Activated T-helper 1 cell treated with anti-CD3 and anti-CD28 coated beads, Interleukin-12 subunit alpha, Interleukin-12 subunit beta, Interleukin-2, Interleukin-4 antibody, amounts not matched to agents 30 ng/mL and 10 ng/mL and 1 ng/mL, durations not matched to agents 14 hours and 24 hours and 36 hours (primary cell): ENCODE results near the gene ACTL6A. TPM values are rescaled to one million over a fixed set of nuclear protein-coding genes. Genes with fewer than 3 reads are reported as not detected.

ENCODE experiments used
- DNase-seq: peaks from one replicate; pipeline ENCODE4 v3.0.0; 2021; ENCODE audit warnings: low spot score
- H3K27ac Mint-ChIP-seq: one replicate; pipeline ENCODE4 v1.8.0; 2021; ENCODE audit warnings: mild to moderate bottlenecking, mixed read lengths
- H3K27me3 Mint-ChIP-seq: one replicate; pipeline ENCODE4 v1.8.0; 2022; ENCODE audit warnings: mild to moderate bottlenecking, moderate library complexity, mixed read lengths; ENCODE audit not compliant: insufficient read depth
- H3K36me3 Mint-ChIP-seq: one replicate; pipeline ENCODE4 v1.8.0; 2021; ENCODE audit warnings: low read depth, mixed read lengths
- H3K4me1 Mint-ChIP-seq: one replicate; pipeline ENCODE4 v1.8.0; 2021; ENCODE audit warnings: low read depth, mixed read lengths
- H3K4me3 Mint-ChIP-seq: one replicate; pipeline ENCODE4 v1.8.0; 2021; ENCODE audit warnings: mild to moderate bottlenecking, moderate library complexity, mixed read lengths
- H3K9me3 Mint-ChIP-seq: one replicate; pipeline ENCODE4 v1.8.0; 2021; ENCODE audit warnings: mixed read lengths
- intact Hi-C: fragments of 100-400 bp; cut with micrococcal nuclease; formaldehyde crosslinking; loops from one replicate; pipeline ENCODE4 v1.15.1; 2024
- total RNA-seq: library from RNA; stranded (reverse); gene quantifications from 2 replicates; pipeline ENCODE4 v1.2.3, GENCODE V29; 2022

ACTL6A gene
- total RNA-seq, 1 donor from 2014 or later: 117 TPM

GRCh38 chr3:179603831-179604230, 41.1 kb downstream of the ACTL6A start:
- Mint-ChIP-seq H3K27me3 (no peaks in the 10 kb centered on the region), H3K4me1 (peaks cover 29% of the 10 kb centered on the region)
- intact Hi-C loops: loop anchor here (1.0 to 2.0 kb wide), 8 partner anchors 17 to 1308 kb away; partner anchors contain the start of genes FXR1, MFN1, PIK3CA and TTC14

GRCh38 chr3:179604321-179605078, 41.8 kb downstream of the ACTL6A start, which contains the start of the genes MRPL47 and NDUFB5:
Gene MRPL47, minus strand, starts transcription at chr3:179604638. Its CDS starts 14 bp downstream, at chr3:179604624.
Gene NDUFB5, plus strand, starts transcription at chr3:179604794. Its CDS starts 22 bp downstream, at chr3:179604816.
- H3K36me3 Mint-ChIP-seq: peaks cover 21% of the 10 kb centered on the region
- H3K9me3 Mint-ChIP-seq: no peaks in the 10 kb centered on the region
- peaks cover 36% of the 10 kb centered on the region for H3K4me1 Mint-ChIP-seq
- H3K27ac Mint-ChIP-seq: peak within 1 kb of the TSS; percentile 99
- H3K4me3 Mint-ChIP-seq: peak within 1 kb of the TSS; percentile 97
- H3K27me3 Mint-ChIP-seq: no peaks in the 10 kb centered on the region
- intact Hi-C loops: loop anchor here (1.0 to 2.0 kb wide), 7 partner anchors 41 to 1308 kb away; partner anchors contain the start of genes FXR1, MFN1, PIK3CA and TTC14
- peak; percentile 91 for DNase-seq

More at GRCh38 chr3:179603831-179604230, 41.1 kb downstream of the ACTL6A start:
- Mint-ChIP-seq H3K4me3 (peak overlapping the region; percentile 97), H3K9me3 (no peaks in the 10 kb centered on the region), H3K36me3 (peaks cover 23% of the 10 kb centered on the region), H3K27ac (peak overlapping the region; percentile 99)
- no peak for DNase-seq

GRCh38 chr3:179606534-179607085, 43.9 kb downstream of the ACTL6A start:
- H3K27ac Mint-ChIP-seq: no peak overlapping the region
- peak overlapping the region; percentile 40 for H3K4me3 Mint-ChIP-seq
- DNase-seq: no peak
- H3K36me3 Mint-ChIP-seq: peaks cover 15% of the 10 kb centered on the region
- H3K9me3 Mint-ChIP-seq: no peaks in the 10 kb centered on the region
- no peaks in the 10 kb centered on the region for H3K27me3 Mint-ChIP-seq
- intact Hi-C loops: no loop called here
- H3K4me1 Mint-ChIP-seq: peaks cover 53% of the 10 kb centered on the region

GRCh38 chr3:179608931-179609720, 46.4 kb downstream of the ACTL6A start:
- H3K27me3 Mint-ChIP-seq: no peaks in the 10 kb centered on the region
- peaks cover 48% of the 10 kb centered on the region for H3K4me1 Mint-ChIP-seq
- H3K4me3 Mint-ChIP-seq: peak overlapping the region; percentile 82
- DNase-seq: peak; percentile 38
- no peaks in the 10 kb centered on the region for H3K9me3 Mint-ChIP-seq
- intact Hi-C loops: loop anchor here (1.0 to 2.0 kb wide), 5 partner anchors 43 to 594 kb away; partner anchors contain the start of genes ACTL6A and GNB4
- peaks cover 18% of the 10 kb centered on the region for H3K36me3 Mint-ChIP-seq
- peak overlapping the region; percentile 95 for H3K27ac Mint-ChIP-seq

- peak overlapping the region; percentile 57 for H3K27ac Mint-ChIP-seq
- DNase-seq: no peak
- peaks cover 16% of the 10 kb centered on the region for H3K36me3 Mint-ChIP-seq
- no peaks in the 10 kb centered on the region for H3K9me3 Mint-ChIP-seq
- no peak overlapping the region for H3K4me3 Mint-ChIP-seq
- H3K27me3 Mint-ChIP-seq: no peaks in the 10 kb centered on the region
- peaks cover 48% of the 10 kb centered on the region for H3K4me1 Mint-ChIP-seq
- intact Hi-C loops: no loop called here
These were observed 47.3 kb downstream of the ACTL6A start for GRCh38 chr3:179610066-179610465.

- no peak overlapping the region for H3K27ac Mint-ChIP-seq
- peaks cover 24% of the 10 kb centered on the region for H3K4me1 Mint-ChIP-seq
- H3K4me3 Mint-ChIP-seq: no peak overlapping the region
- intact Hi-C loops: no loop called here
- no peaks in the 10 kb centered on the region for H3K27me3 Mint-ChIP-seq
- H3K36me3 Mint-ChIP-seq: peaks cover 22% of the 10 kb centered on the region
- no peaks in the 10 kb centered on the region for H3K9me3 Mint-ChIP-seq
- no peak for DNase-seq
These were observed 51.1 kb downstream of the ACTL6A start for GRCh38 chr3:179613807-179614206.

- intact Hi-C loops: no loop called here
- peaks cover 31% of the 10 kb centered on the region for H3K36me3 Mint-ChIP-seq
- no peak for DNase-seq
- H3K27ac Mint-ChIP-seq: no peak overlapping the region
- no peaks in the 10 kb centered on the region for H3K9me3 Mint-ChIP-seq
- no peak overlapping the region for H3K4me3 Mint-ChIP-seq
- no peaks in the 10 kb centered on the region for H3K27me3 Mint-ChIP-seq
- H3K4me1 Mint-ChIP-seq: peaks cover 7% of the 10 kb centered on the region
These were observed 52.9 kb downstream of the ACTL6A start for GRCh38 chr3:179615458-179616173.

- peaks cover 55% of the 10 kb centered on the region for H3K36me3 Mint-ChIP-seq
These were observed 59.3 kb downstream of the ACTL6A start for GRCh38 chr3:179622023-179622422.

GRCh38 chr3:179624451-179624850, 61.7 kb downstream of the ACTL6A start:
- no peak overlapping the region for H3K27ac Mint-ChIP-seq
- intact Hi-C loops: no loop called here
- H3K36me3 Mint-ChIP-seq: peaks cover 43% of the 10 kb centered on the region

More at GRCh38 chr3:179622023-179622422, 59.3 kb downstream of the ACTL6A start:
- no peaks in the 10 kb centered on the region for H3K9me3 Mint-ChIP-seq
- DNase-seq: no peak
- H3K4me3 Mint-ChIP-seq: no peak overlapping the region
- intact Hi-C loops: no loop called here
- no peaks in the 10 kb centered on the region for H3K27me3 Mint-ChIP-seq
- H3K27ac Mint-ChIP-seq: no peak overlapping the region
- H3K4me1 Mint-ChIP-seq: no peaks in the 10 kb centered on the region

GRCh38 chr3:179630753-179631451, 68.2 kb downstream of the ACTL6A start:
- Mint-ChIP-seq H3K4me1 (no peaks in the 10 kb centered on the region), H3K27me3 (no peaks in the 10 kb centered on the region), H3K27ac (no peak overlapping the region), H3K36me3 (peaks cover 3% of the 10 kb centered on the region), H3K9me3 (no peaks in the 10 kb centered on the region), H3K4me3 (no peak overlapping the region)
- intact Hi-C loops: no loop called here
- DNase-seq: no peak

More at GRCh38 chr3:179624451-179624850, 61.7 kb downstream of the ACTL6A start:
- Mint-ChIP-seq H3K27me3 (no peaks in the 10 kb centered on the region), H3K4me3 (no peak overlapping the region), H3K4me1 (no peaks in the 10 kb centered on the region), H3K9me3 (no peaks in the 10 kb centered on the region)
- DNase-seq: no peak
